Hepatocyte (in vitro differentiated cells): ENCODE results near the gene ST6GAL1. TPM values are rescaled to one million over a fixed set of nuclear protein-coding genes. Genes with fewer than 3 reads are reported as not detected.

Source experiments
- DNase-seq: peaks from one replicate; pipeline ENCODE4 v3.0.0-alpha.2; 2016; ENCODE audit warnings: low spot score
- H2AFZ ChIP-seq: fragments of 200-600 bp; sonication (generic); 2 replicates; pipeline ENCODE4 v1.6.0; 2016; ENCODE audit warnings: antibody characterized with exemption, mild to moderate bottlenecking
- H3K27ac ChIP-seq: fragments of 200-600 bp; sonication (generic); 2 replicates; pipeline ENCODE4 v1.5.1; 2016; ENCODE audit warnings: mild to moderate bottlenecking
- H3K27me3 ChIP-seq: fragments of 200-600 bp; sonication (generic); 2 replicates; pipeline ENCODE4 v1.6.1; 2016
- H3K36me3 ChIP-seq: fragments of 200-600 bp; sonication (generic); replicated peaks from 2 replicates; pipeline ENCODE4 v1.5.1; 2016; ENCODE audit warnings: low read depth; ENCODE audit not compliant: insufficient read depth
- H3K4me1 ChIP-seq: fragments of 200-600 bp; sonication (generic); 2 replicates; pipeline ENCODE4 v1.5.1; 2016; ENCODE audit warnings: mild to moderate bottlenecking, moderate library complexity; ENCODE audit not compliant: insufficient read depth
- H3K4me2 ChIP-seq: fragments of 200-600 bp; sonication (generic); 2 replicates; pipeline ENCODE4 v1.6.0; 2016
- H3K4me3 ChIP-seq: fragments of 200-600 bp; sonication (generic); 2 replicates; pipeline ENCODE4 v1.5.1; 2016; ENCODE audit warnings: mild to moderate bottlenecking
- H3K79me2 ChIP-seq: fragments of 200-600 bp; sonication (generic); 2 replicates; pipeline ENCODE4 v1.6.0; 2017; ENCODE audit warnings: mild to moderate bottlenecking
- H3K9me2 ChIP-seq: fragments of 200-600 bp; sonication (generic); replicated peaks from 2 replicates; pipeline ENCODE4 v1.6.0; 2017; ENCODE audit warnings: mild to moderate bottlenecking; ENCODE audit not compliant: insufficient read depth
- H3K9me3 ChIP-seq: fragments of 200-600 bp; sonication (generic); 2 replicates; pipeline ENCODE4 v1.5.1; 2016; ENCODE audit warnings: low read depth, mild to moderate bottlenecking
- H4K20me1 ChIP-seq: fragments of 200-600 bp; sonication (generic); 2 replicates; pipeline ENCODE4 v1.6.0; 2016; ENCODE audit warnings: mild to moderate bottlenecking; ENCODE audit not compliant: insufficient read depth, poor library complexity, severe bottlenecking
- EZH2 ChIP-seq: fragments of 200-600 bp; sonication (generic); IDR thresholded peaks from 2 replicates; pipeline ENCODE4 v1.6.1; 2016; ENCODE audit warnings: antibody characterized with exemption, mild to moderate bottlenecking, borderline replicate concordance
- EZH2phosphoT487 ChIP-seq: fragments of 200-600 bp; sonication (generic); IDR thresholded peaks from one replicate; pipeline ENCODE4 v1.6.1; 2018; ENCODE audit warnings: antibody characterized with exemption, mild to moderate bottlenecking, low read depth, moderate library complexity; ENCODE audit not compliant: unreplicated experiment, severe bottlenecking
- WGBS: methylation state at CpG from one replicate; pipeline ENCODE4 v1.1.6; 2016; ENCODE audit warnings: low lambda C conversion rate; ENCODE audit errors: missing lambda C conversion rate; 5-methylcytosine and 5-hydroxymethylcytosine counted together
- polyA plus RNA-seq: library from polyadenylated mRNA; unstranded; fragments of >200 nt; fragmentation: Nextera tagmentation; extraction: Ambion mirVana; gene quantifications from 2 replicates; pipeline ENCODE4 v1.2.1, GENCODE V29; 2016
- total RNA-seq: library from RNA; depleted of rRNA; stranded (reverse); fragments of >200 nt; gene quantifications from 2 replicates; pipeline ENCODE4 v1.2.3, GENCODE V29; 2014
- TF ChIP-seq, protein P1 (sequence below): fragments of 200-600 bp; sonication (generic); IDR thresholded peaks from 2 replicates; pipeline ENCODE4 v1.5.1; 2016; ENCODE audit warnings: antibody characterized with exemption, mild to moderate bottlenecking; ENCODE audit not compliant: poor library complexity

Gene ST6GAL1
- total and polyA plus RNA-seq, 2 experiments from 2014 or later = 57.5 to 109 TPM

DNA sequence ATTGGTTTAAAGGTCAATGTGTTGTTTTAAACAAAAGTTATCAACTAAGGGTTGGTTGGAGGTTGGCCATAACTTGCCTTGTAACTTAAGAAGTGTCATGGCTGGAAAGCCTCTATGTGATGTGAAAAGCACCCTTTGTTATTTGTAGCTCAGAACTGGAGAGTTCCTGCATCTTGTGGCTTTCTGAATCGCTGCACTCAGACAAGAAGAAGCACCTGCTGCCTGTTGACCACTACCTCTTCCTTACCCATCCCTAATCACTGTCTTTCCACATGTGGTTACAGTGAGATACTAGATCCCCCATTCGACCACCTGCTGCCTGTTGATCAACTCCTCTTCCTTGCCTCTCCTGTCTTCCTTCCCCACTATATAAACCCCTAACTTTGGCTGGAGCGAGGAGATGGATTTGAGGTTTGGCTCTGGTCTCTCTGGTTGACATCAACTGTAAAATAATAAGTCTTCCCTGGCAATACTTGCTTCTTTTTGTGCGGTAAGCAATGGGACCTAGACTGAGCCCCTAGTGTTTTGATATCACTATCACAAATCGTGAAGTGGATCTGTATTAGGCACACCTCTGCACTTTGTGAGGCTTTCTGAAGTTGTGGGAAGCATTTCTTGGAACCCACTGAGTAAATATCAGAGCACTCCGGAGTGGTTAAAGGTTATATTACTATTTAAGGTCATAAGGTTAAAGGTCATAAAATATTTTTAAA lies 195.1 kb downstream of the ST6GAL1 start:
- Histone ChIP-seq H3K9me2 (no peaks in the 10 kb centered on the region), H3K4me3 (no peak overlapping the region), H2AFZ (no peak overlapping the region), H3K79me2 (no peaks in the 10 kb centered on the region), H4K20me1 (no peaks in the 10 kb centered on the region), H3K4me1 (no peaks in the 10 kb centered on the region), H3K27ac (no peak overlapping the region), H3K4me2 (no peak overlapping the region), H3K9me3 (no peaks in the 10 kb centered on the region), H3K36me3 (no peaks in the 10 kb centered on the region), H3K27me3 (no peaks in the 10 kb centered on the region)
- TF ChIP-seq EZH2phosphoT487 (no peak), EZH2 (no peak)
- TF ChIP-seq, protein P1, sequence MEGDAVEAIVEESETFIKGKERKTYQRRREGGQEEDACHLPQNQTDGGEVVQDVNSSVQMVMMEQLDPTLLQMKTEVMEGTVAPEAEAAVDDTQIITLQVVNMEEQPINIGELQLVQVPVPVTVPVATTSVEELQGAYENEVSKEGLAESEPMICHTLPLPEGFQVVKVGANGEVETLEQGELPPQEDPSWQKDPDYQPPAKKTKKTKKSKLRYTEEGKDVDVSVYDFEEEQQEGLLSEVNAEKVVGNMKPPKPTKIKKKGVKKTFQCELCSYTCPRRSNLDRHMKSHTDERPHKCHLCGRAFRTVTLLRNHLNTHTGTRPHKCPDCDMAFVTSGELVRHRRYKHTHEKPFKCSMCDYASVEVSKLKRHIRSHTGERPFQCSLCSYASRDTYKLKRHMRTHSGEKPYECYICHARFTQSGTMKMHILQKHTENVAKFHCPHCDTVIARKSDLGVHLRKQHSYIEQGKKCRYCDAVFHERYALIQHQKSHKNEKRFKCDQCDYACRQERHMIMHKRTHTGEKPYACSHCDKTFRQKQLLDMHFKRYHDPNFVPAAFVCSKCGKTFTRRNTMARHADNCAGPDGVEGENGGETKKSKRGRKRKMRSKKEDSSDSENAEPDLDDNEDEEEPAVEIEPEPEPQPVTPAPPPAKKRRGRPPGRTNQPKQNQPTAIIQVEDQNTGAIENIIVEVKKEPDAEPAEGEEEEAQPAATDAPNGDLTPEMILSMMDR = no peak
- WGBS = 92% methylated on average over 6 of the region's 6 CpGs
- DNase-seq = no peak

Other genes with a start within 250 kb of the ST6GAL1 start
- 88.9 and 109 TPM in 2 replicates for gene KNG1, start 213.2 kb upstream of the ST6GAL1 start, total RNA-seq
- gene KNG1, start 213.2 kb upstream of the ST6GAL1 start, polyA plus RNA-seq = 32.3 and 57.4 TPM in 2 replicates
- gene EIF4A2, start 146.9 kb upstream of the ST6GAL1 start, total RNA-seq = 558 and 589 TPM in 2 replicates
- gene EIF4A2, start 146.9 kb upstream of the ST6GAL1 start, polyA plus RNA-seq = 155 and 195 TPM in 2 replicates
- gene RFC4, start 124.0 kb upstream of the ST6GAL1 start, total RNA-seq = 24.8 and 28.6 TPM in 2 replicates
- 14.9 and 22.3 TPM in 2 replicates for gene RFC4, start 124.0 kb upstream of the ST6GAL1 start, polyA plus RNA-seq
- not detected in 2 replicates for gene ADIPOQ, start 87.8 kb upstream of the ST6GAL1 start, total RNA-seq
- gene ADIPOQ, start 87.8 kb upstream of the ST6GAL1 start, polyA plus RNA-seq = not detected in 2 replicates
- gene RPL39L, start 209.0 kb downstream of the ST6GAL1 start, total RNA-seq = 9.7 and 16.8 TPM in 2 replicates
- gene RPL39L, start 209.0 kb downstream of the ST6GAL1 start, polyA plus RNA-seq = 11.1 and 12.8 TPM in 2 replicates